Measurements from ENCODE around the gene NOP16.

The NOP16 gene

GRCh38 chr5:176359658-176360057 lies 28.7 kb downstream of the NOP16 start:
- DNase-seq (ENCODE audit: low read depth) = peak; percentile 15

- no peak for DNase-seq (ENCODE audit: low read depth)
These were observed 32.2 kb downstream of the NOP16 start for GRCh38 chr5:176356179-176356566.

GRCh38 chr5:176355400-176356178 lies 32.8 kb downstream of the NOP16 start:
- no peak for DNase-seq (ENCODE audit: low read depth)

GRCh38 chr5:176353533-176353932 lies 34.9 kb downstream of the NOP16 start:
- DNase-seq (ENCODE audit: low read depth) = no peak

GRCh38 chr5:176352116-176352878 lies 36.1 kb downstream of the NOP16 start:
- DNase-seq (ENCODE audit: low read depth) = no peak

- no peak for DNase-seq (ENCODE audit: low read depth)
These were observed 38.0 kb downstream of the NOP16 start for GRCh38 chr5:176350416-176350815.

GRCh38 chr5:176342766-176343458 lies 45.5 kb downstream of the NOP16 start:
- peak; percentile 16 for DNase-seq (ENCODE audit: low read depth)

- no peak for DNase-seq (ENCODE audit: low read depth)
These were observed 46.3 kb downstream of the NOP16 start for GRCh38 chr5:176342158-176342483.

- no peak for DNase-seq (ENCODE audit: low read depth)
These were observed 46.9 kb downstream of the NOP16 start for GRCh38 chr5:176341325-176342157.

- DNase-seq (ENCODE audit: low read depth) = no peak
These were observed 49.1 kb downstream of the NOP16 start for GRCh38 chr5:176339304-176339703.

- peak; percentile 11 for DNase-seq (ENCODE audit: low read depth)
These were observed 50.5 kb downstream of the NOP16 start for GRCh38 chr5:176337913-176338312.

- DNase-seq (ENCODE audit: low read depth) = no peak
These were observed 54.2 kb downstream of the NOP16 start for GRCh38 chr5:176334031-176334770.
